ENCODE results near the gene SMARCA2. TPM values are rescaled to one million over a fixed set of nuclear protein-coding genes. Genes with fewer than 3 reads are reported as not detected.

Gene SMARCA2
- total RNA-seq, 1 experiment from 2014 or later: 108 TPM

GRCh38 chr9:2190939-2191608, 175.9 kb downstream of the SMARCA2 start:
- Histone ChIP-seq H3K9me3 (ENCODE audit: low read length) (no peaks in the 10 kb centered on the region), H3K27me3 (ENCODE audit: low read length) (no peaks in the 10 kb centered on the region), H3K4me2 (ENCODE audit: low read depth, low read length, poor library complexity, severe bottlenecking) (no peak overlapping the region), H3K27ac (ENCODE audit: low read length) (no peak overlapping the region), H3K9me2 (replicated peaks; ENCODE audit: insufficient read depth, low read length) (no peaks in the 10 kb centered on the region), H2AFZ (ENCODE audit: low read length) (no peak overlapping the region), H3K4me3 (ENCODE audit: low read length) (no peak overlapping the region), H3K9ac (ENCODE audit: low read length) (no peak overlapping the region), H3K36me3 (ENCODE audit: insufficient read depth, low read length) (peaks cover 19% of the 10 kb centered on the region; the same call in 1 of the 2 replicates), H4K20me1 (ENCODE audit: insufficient read depth, low read depth, low read length) (no peaks in the 10 kb centered on the region), H3K4me1 (ENCODE audit: low read length) (no peaks in the 10 kb centered on the region), H3K79me2 (ENCODE audit: low read length) (0 out of 2 replicates have a peak, but pooled peaks cover 3% of the 10 kb centered on the region)
- no peak for DNase-seq

GRCh38 chr9:2191609-2191972, 176.4 kb downstream of the SMARCA2 start:
- Histone ChIP-seq H3K27me3 (ENCODE audit: low read length) (no peaks in the 10 kb centered on the region), H3K4me3 (ENCODE audit: low read length) (no peak overlapping the region), H3K4me2 (ENCODE audit: low read depth, low read length, poor library complexity, severe bottlenecking) (no peak overlapping the region), H4K20me1 (ENCODE audit: insufficient read depth, low read depth, low read length) (no peaks in the 10 kb centered on the region), H3K27ac (ENCODE audit: low read length) (no peak overlapping the region), H3K79me2 (ENCODE audit: low read length) (0 out of 2 replicates have a peak, but pooled peaks cover 3% of the 10 kb centered on the region), H3K4me1 (ENCODE audit: low read length) (no peaks in the 10 kb centered on the region), H3K36me3 (ENCODE audit: insufficient read depth, low read length) (peaks cover 19% of the 10 kb centered on the region; the same call in 1 of the 2 replicates), H3K9me3 (ENCODE audit: low read length) (no peaks in the 10 kb centered on the region), H3K9ac (ENCODE audit: low read length) (no peak overlapping the region), H2AFZ (ENCODE audit: low read length) (no peak overlapping the region), H3K9me2 (replicated peaks; ENCODE audit: insufficient read depth, low read length) (no peaks in the 10 kb centered on the region)
- no peak for DNase-seq

GRCh38 chr9:2192356-2192979, 177.3 kb downstream of the SMARCA2 start:
- H3K27me3 ChIP-seq (ENCODE audit: low read length): no peaks in the 10 kb centered on the region
- no peak overlapping the region for H3K9ac ChIP-seq (ENCODE audit: low read length)
- no peak for DNase-seq
- no peak overlapping the region for H3K4me3 ChIP-seq (ENCODE audit: low read length)
- no peaks in the 10 kb centered on the region for H3K9me2 ChIP-seq (replicated peaks; ENCODE audit: insufficient read depth, low read length)
- H2AFZ ChIP-seq (ENCODE audit: low read length): no peak overlapping the region
- no peak overlapping the region for H3K27ac ChIP-seq (ENCODE audit: low read length)
- peaks cover 19% of the 10 kb centered on the region; the same call in 1 of the 2 replicates for H3K36me3 ChIP-seq (ENCODE audit: insufficient read depth, low read length)
- 0 out of 2 replicates have a peak, but pooled peaks cover 3% of the 10 kb centered on the region for H3K79me2 ChIP-seq (ENCODE audit: low read length)
- no peaks in the 10 kb centered on the region for H3K9me3 ChIP-seq (ENCODE audit: low read length)
- no peak overlapping the region for H3K4me2 ChIP-seq (ENCODE audit: low read depth, low read length, poor library complexity, severe bottlenecking)
- no peaks in the 10 kb centered on the region for H4K20me1 ChIP-seq (ENCODE audit: insufficient read depth, low read depth, low read length)
- H3K4me1 ChIP-seq (ENCODE audit: low read length): no peaks in the 10 kb centered on the region

- DNase-seq: no peak
- Histone ChIP-seq H3K27me3 (ENCODE audit: low read length) (no peaks in the 10 kb centered on the region), H3K4me2 (ENCODE audit: low read depth, low read length, poor library complexity, severe bottlenecking) (no peak overlapping the region), H3K9me3 (ENCODE audit: low read length) (no peaks in the 10 kb centered on the region), H3K4me3 (ENCODE audit: low read length) (no peak overlapping the region), H4K20me1 (ENCODE audit: insufficient read depth, low read depth, low read length) (no peaks in the 10 kb centered on the region), H3K9me2 (replicated peaks; ENCODE audit: insufficient read depth, low read length) (no peaks in the 10 kb centered on the region), H3K36me3 (ENCODE audit: insufficient read depth, low read length) (peaks cover 14% of the 10 kb centered on the region; the same call in 1 of the 2 replicates), H2AFZ (ENCODE audit: low read length) (no peak overlapping the region), H3K79me2 (ENCODE audit: low read length) (0 out of 2 replicates have a peak, but pooled peaks cover 3% of the 10 kb centered on the region), H3K27ac (ENCODE audit: low read length) (no peak overlapping the region), H3K9ac (ENCODE audit: low read length) (no peak overlapping the region), H3K4me1 (ENCODE audit: low read length) (no peaks in the 10 kb centered on the region)
Observed at GRCh38 chr9:2193552-2193951, 178.4 kb downstream of the SMARCA2 start.

- no peak for DNase-seq
- H3K4me3 ChIP-seq (ENCODE audit: low read length): no peak overlapping the region
- H4K20me1 ChIP-seq (ENCODE audit: insufficient read depth, low read depth, low read length): no peaks in the 10 kb centered on the region
- no peaks in the 10 kb centered on the region for H3K27me3 ChIP-seq (ENCODE audit: low read length)
- no peak overlapping the region for H2AFZ ChIP-seq (ENCODE audit: low read length)
- no peak overlapping the region for H3K27ac ChIP-seq (ENCODE audit: low read length)
- H3K4me2 ChIP-seq (ENCODE audit: low read depth, low read length, poor library complexity, severe bottlenecking): no peak overlapping the region
- no peaks in the 10 kb centered on the region for H3K79me2 ChIP-seq (ENCODE audit: low read length)
- H3K9me2 ChIP-seq (replicated peaks; ENCODE audit: insufficient read depth, low read length): no peaks in the 10 kb centered on the region
- H3K4me1 ChIP-seq (ENCODE audit: low read length): peaks cover 6% of the 10 kb centered on the region
- no peak overlapping the region for H3K9ac ChIP-seq (ENCODE audit: low read length)
- H3K9me3 ChIP-seq (ENCODE audit: low read length): no peaks in the 10 kb centered on the region
- H3K36me3 ChIP-seq (ENCODE audit: insufficient read depth, low read length): no peaks in the 10 kb centered on the region; the same call in 1 of the 2 replicates
Observed at GRCh38 chr9:2195211-2195610, 180.1 kb downstream of the SMARCA2 start.

GRCh38 chr9:2196757-2197156, 181.6 kb downstream of the SMARCA2 start:
- no peaks in the 10 kb centered on the region for H3K79me2 ChIP-seq (ENCODE audit: low read length)
- no peak overlapping the region for H3K4me2 ChIP-seq (ENCODE audit: low read depth, low read length, poor library complexity, severe bottlenecking)
- no peaks in the 10 kb centered on the region for H4K20me1 ChIP-seq (ENCODE audit: insufficient read depth, low read depth, low read length)
- peaks cover 12% of the 10 kb centered on the region for H3K4me1 ChIP-seq (ENCODE audit: low read length)
- no peak for DNase-seq
- H3K36me3 ChIP-seq (ENCODE audit: insufficient read depth, low read length): no peaks in the 10 kb centered on the region; the same call in 1 of the 2 replicates
- no peaks in the 10 kb centered on the region for H3K9me3 ChIP-seq (ENCODE audit: low read length)
- H3K27me3 ChIP-seq (ENCODE audit: low read length): no peaks in the 10 kb centered on the region
- no peak overlapping the region for H3K9ac ChIP-seq (ENCODE audit: low read length)
- H3K4me3 ChIP-seq (ENCODE audit: low read length): no peak overlapping the region
- H2AFZ ChIP-seq (ENCODE audit: low read length): no peak overlapping the region
- no peaks in the 10 kb centered on the region for H3K9me2 ChIP-seq (replicated peaks; ENCODE audit: insufficient read depth, low read length)
- H3K27ac ChIP-seq (ENCODE audit: low read length): no peak overlapping the region

- Histone ChIP-seq H4K20me1 (ENCODE audit: insufficient read depth, low read depth, low read length) (no peaks in the 10 kb centered on the region), H3K4me2 (ENCODE audit: low read depth, low read length, poor library complexity, severe bottlenecking) (no peak overlapping the region), H3K27ac (ENCODE audit: low read length) (no peak overlapping the region), H3K79me2 (ENCODE audit: low read length) (no peaks in the 10 kb centered on the region), H3K9ac (ENCODE audit: low read length) (no peak overlapping the region), H3K9me3 (ENCODE audit: low read length) (no peaks in the 10 kb centered on the region), H3K27me3 (ENCODE audit: low read length) (no peaks in the 10 kb centered on the region), H3K4me3 (ENCODE audit: low read length) (no peak overlapping the region), H3K4me1 (ENCODE audit: low read length) (peaks cover 12% of the 10 kb centered on the region), H3K9me2 (replicated peaks; ENCODE audit: insufficient read depth, low read length) (no peaks in the 10 kb centered on the region), H2AFZ (ENCODE audit: low read length) (no peak overlapping the region), H3K36me3 (ENCODE audit: insufficient read depth, low read length) (no peaks in the 10 kb centered on the region)
- DNase-seq: no peak
Observed at GRCh38 chr9:2198956-2199635, 183.9 kb downstream of the SMARCA2 start.

All from Karpas-422 (cell line).